HEK293 (cell line): ENCODE results near the gene CIC.

Experiments used
- CTCF ChIA-PET: fragments of 350-600 bp; formaldehyde crosslinking; extraction: SDS; loops from one replicate; lab custom pipeline; 2021; ENCODE audit warnings: antibody characterized with exemption; lab: Yijun Ruan, JAX
- POLR2A ChIA-PET: fragments of 300-600 bp; formaldehyde crosslinking; extraction: SDS; loops from one replicate; lab custom pipeline; 2020; ENCODE audit warnings: antibody characterized with exemption, inconsistent platforms; lab: Yijun Ruan, JAX
- H3K27ac ChIP-seq: fragments of 200-500 bp; sonication (Bioruptor generic); 2 replicates; pipeline ENCODE4 v1.5.1; 2014; ENCODE audit warnings: low read depth, low read length, control low read depth, inconsistent platforms; ENCODE audit errors: extremely low read depth
- H3K36me3 ChIP-seq, 2 experiments: fragments of 200-500 bp in 1 of 2; sonication (Bioruptor generic) in 1 of 2; 1 replicate in 1 of 2; 2 replicates in 1 of 2; pipeline ENCODE4 v1.5.1; 2014 to 2017; ENCODE audit warnings: inconsistent platforms in 2 of 2, low read length in 2 of 2; ENCODE audit not compliant: control insufficient read depth in 2 of 2, insufficient read depth in 1 of 2
- H3K4me1 ChIP-seq: fragments of 200-500 bp; sonication (Bioruptor generic); 2 replicates; pipeline ENCODE4 v1.5.1; 2014; ENCODE audit warnings: mild to moderate bottlenecking, low read length, inconsistent platforms; ENCODE audit not compliant: control insufficient read depth, insufficient read depth
- H3K4me3 ChIP-seq: 2 replicates; pipeline ENCODE4 v1.5.1; 2011; ENCODE audit warnings: low read depth, mild to moderate bottlenecking, control low read depth, low read length, moderate library complexity
- H3K9me3 ChIP-seq: fragments of 200-500 bp; sonication (Bioruptor generic); 2 replicates; pipeline ENCODE4 v1.5.1; 2014; ENCODE audit warnings: low read depth, low read length, inconsistent platforms; ENCODE audit not compliant: control insufficient read depth, insufficient read depth
- GFI1B ChIP-seq: fragments of 450-650 bp; formaldehyde crosslinking; IDR thresholded peaks from 2 replicates; pipeline ENCODE4 v1.5.1; 2016; ENCODE audit warnings: missing biosample characterization, missing genetic modification characterization
- GLI2 ChIP-seq: fragments of 450-650 bp; formaldehyde crosslinking; IDR thresholded peaks from 2 replicates; pipeline ENCODE4; 2017; ENCODE audit warnings: missing biosample characterization, missing genetic modification characterization, low read depth, borderline replicate concordance
- HOXC10 ChIP-seq: sonication (generic); formaldehyde crosslinking; IDR thresholded peaks from 2 replicates; pipeline ENCODE4 v1.8.1; 2023; ENCODE audit warnings: mild to moderate bottlenecking, missing genetic modification reagents
- IKZF3 ChIP-seq: fragments of 450-650 bp; IDR thresholded peaks from 2 replicates; pipeline ENCODE4 v1.5.0; 2018; ENCODE audit warnings: missing biosample characterization, mild to moderate bottlenecking, missing genetic modification characterization, moderate library complexity
- KLF16 ChIP-seq: fragments of 450-650 bp; formaldehyde crosslinking; IDR thresholded peaks from 2 replicates; pipeline ENCODE4 v1.5.1; 2017; ENCODE audit warnings: missing biosample characterization, missing genetic modification characterization
- MYNN ChIP-seq: fragments of 450-650 bp; formaldehyde crosslinking; IDR thresholded peaks from 2 replicates; pipeline ENCODE4 v1.5.1; 2016; ENCODE audit warnings: missing biosample characterization, missing genetic modification characterization, borderline replicate concordance
- RBAK ChIP-seq: fragments of 450-650 bp; formaldehyde crosslinking; IDR thresholded peaks from 2 replicates; pipeline ENCODE4 v1.5.1; 2016; ENCODE audit warnings: missing biosample characterization, missing genetic modification characterization
- SP3 ChIP-seq: fragments of 450-650 bp; formaldehyde crosslinking; IDR thresholded peaks from 2 replicates; pipeline ENCODE4 v1.5.1; 2016; ENCODE audit warnings: missing biosample characterization, missing genetic modification characterization
- TRIM28 ChIP-seq: IDR thresholded peaks from 2 replicates; pipeline ENCODE4 v1.6.1; 2011; ENCODE audit warnings: low read length, control low read depth, borderline replicate concordance
- ZBTB17 ChIP-seq: fragments of 450-650 bp; formaldehyde crosslinking; IDR thresholded peaks from 2 replicates; pipeline ENCODE4 v1.5.1; 2016; ENCODE audit warnings: missing biosample characterization, missing genetic modification characterization
- ZBTB20 ChIP-seq: fragments of 450-650 bp; formaldehyde crosslinking; IDR thresholded peaks from 2 replicates; pipeline ENCODE4 v1.5.1; 2016; ENCODE audit warnings: missing biosample characterization, missing genetic modification characterization
- ZNF10 ChIP-seq: fragments of 450-650 bp; formaldehyde crosslinking; IDR thresholded peaks from 2 replicates; pipeline ENCODE4 v1.5.1; 2017; ENCODE audit warnings: missing biosample characterization, missing genetic modification characterization
- ZNF248 ChIP-seq: fragments of 450-650 bp; formaldehyde crosslinking; IDR thresholded peaks from 2 replicates; pipeline ENCODE4 v1.5.1; 2017; ENCODE audit warnings: missing biosample characterization, missing genetic modification characterization
- ZNF311 ChIP-seq: fragments of 450-650 bp; formaldehyde crosslinking; IDR thresholded peaks from 2 replicates; pipeline ENCODE4 v1.5.1; 2017; ENCODE audit warnings: missing biosample characterization, missing genetic modification characterization, borderline replicate concordance
- ZNF335 ChIP-seq: fragments of 450-650 bp; formaldehyde crosslinking; conservative IDR thresholded peaks from 2 replicates; pipeline ENCODE4 v1.5.1; 2016; ENCODE audit warnings: missing biosample characterization, missing genetic modification characterization
- ZNF426 ChIP-seq: fragments of 450-650 bp; formaldehyde crosslinking; IDR thresholded peaks from 2 replicates; pipeline ENCODE4 v1.5.1; 2017; ENCODE audit warnings: missing biosample characterization, missing genetic modification characterization, mild to moderate bottlenecking, inconsistent platforms, moderate library complexity
- ZNF529 ChIP-seq: fragments of 450-650 bp; formaldehyde crosslinking; IDR thresholded peaks from 2 replicates; pipeline ENCODE4 v1.5.1; 2017; ENCODE audit warnings: missing genetic modification characterization, missing biosample characterization; ENCODE audit not compliant: insufficient replicate concordance
- ZNF560 ChIP-seq: fragments of 450-650 bp; formaldehyde crosslinking; IDR thresholded peaks from 2 replicates; pipeline ENCODE4 v1.5.1; 2017; ENCODE audit warnings: missing biosample characterization, missing genetic modification characterization, borderline replicate concordance
- ZNF561 ChIP-seq: fragments of 450-650 bp; IDR thresholded peaks from 2 replicates; pipeline ENCODE4 v1.5.1; 2018; ENCODE audit warnings: missing biosample characterization, missing genetic modification characterization, borderline replicate concordance
- ZNF596 ChIP-seq: fragments of 450-650 bp; IDR thresholded peaks from 2 replicates; pipeline ENCODE4 v1.5.0; 2018; ENCODE audit warnings: missing biosample characterization, mild to moderate bottlenecking, missing genetic modification characterization, moderate library complexity
- ZNF670 ChIP-seq: fragments of 450-650 bp; formaldehyde crosslinking; IDR thresholded peaks from 2 replicates; pipeline ENCODE4 v1.5.1; 2016; ENCODE audit warnings: missing biosample characterization, missing genetic modification characterization, low read depth
- ZNF677 ChIP-seq: fragments of 450-650 bp; IDR thresholded peaks from 2 replicates; pipeline ENCODE4 v1.5.0; 2018; ENCODE audit warnings: missing biosample characterization, mild to moderate bottlenecking, missing genetic modification characterization, moderate library complexity
- ZNF768 ChIP-seq: fragments of 450-650 bp; formaldehyde crosslinking; IDR thresholded peaks from 2 replicates; pipeline ENCODE4 v1.5.1; 2018; ENCODE audit warnings: missing biosample characterization, mild to moderate bottlenecking, missing genetic modification characterization
- ZNF830 ChIP-seq: fragments of 450-650 bp; IDR thresholded peaks from 2 replicates; pipeline ENCODE4 v1.5.0; 2018; ENCODE audit warnings: missing biosample characterization, missing genetic modification characterization, low read depth, mild to moderate bottlenecking, moderate library complexity
- ZSCAN16 ChIP-seq: fragments of 450-650 bp; formaldehyde crosslinking; IDR thresholded peaks from 2 replicates; pipeline ENCODE4 v1.5.1; 2016; ENCODE audit warnings: missing biosample characterization, missing genetic modification characterization
- TF ChIP-seq, protein P1 (sequence below): fragments of 450-650 bp; formaldehyde crosslinking; IDR thresholded peaks from 2 replicates; pipeline ENCODE4 v1.5.1; 2016; ENCODE audit warnings: missing biosample characterization, missing genetic modification characterization
- TF ChIP-seq, protein P2 (sequence below): fragments of 450-650 bp; formaldehyde crosslinking; IDR thresholded peaks from 2 replicates; pipeline ENCODE4 v1.5.1; 2016; ENCODE audit warnings: missing biosample characterization, missing genetic modification characterization
- TF ChIP-seq, protein P3 (sequence below): fragments of 450-650 bp; formaldehyde crosslinking; IDR thresholded peaks from 2 replicates; pipeline ENCODE4 v1.5.1; 2016; ENCODE audit warnings: missing biosample characterization, missing genetic modification characterization
- TF ChIP-seq, protein P4 (sequence below): fragments of 450-650 bp; formaldehyde crosslinking; IDR thresholded peaks from 2 replicates; pipeline ENCODE4 v1.5.1; 2016; ENCODE audit warnings: missing biosample characterization, missing genetic modification characterization

Gene CIC

DNA sequence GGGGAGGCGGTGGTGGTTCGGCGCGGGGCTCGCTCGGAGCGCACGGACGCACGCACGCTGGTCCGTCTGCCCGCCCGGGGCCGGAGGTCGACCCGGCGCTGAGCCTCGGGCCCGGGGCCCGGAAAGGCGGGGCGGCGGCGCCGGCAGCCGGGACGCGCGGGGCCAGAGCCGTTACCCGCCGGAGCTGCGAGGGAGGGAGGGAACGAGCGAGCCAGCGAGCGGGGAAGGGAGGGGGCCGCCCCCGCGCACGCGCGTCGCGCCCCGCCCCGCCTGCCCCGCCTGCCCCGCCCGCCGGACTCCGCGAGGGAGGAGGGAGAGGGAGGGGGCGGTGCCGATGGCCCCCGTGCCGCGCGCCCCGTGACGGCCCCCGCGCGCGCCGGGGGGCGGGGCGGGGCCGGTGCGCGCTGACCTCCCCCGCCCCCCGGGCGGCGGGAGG lies 15.0 kb downstream of the CIC start (continued):
- TF ChIP-seq ZNF335 (tag by site-specific recombination) (no peak), ZSCAN16 (tag by site-specific recombination) (no peak), RBAK (no peak), ZNF561 (tag by site-specific recombination) (no peak), ZNF830 (tag by site-specific recombination) (no peak), MYNN (tag by site-specific recombination) (no peak), ZNF677 (peak; percentile 37; the same call in 1 of the 2 replicates), SP3 (tag by site-specific recombination) (no peak), IKZF3 (tag by site-specific recombination) (0 out of 2 replicates have a peak, but pooled peaks have one; percentile 20), TRIM28 (no peak), ZNF596 (tag by site-specific recombination) (peak; percentile 26; the same call in 1 of the 2 replicates)

DNA sequence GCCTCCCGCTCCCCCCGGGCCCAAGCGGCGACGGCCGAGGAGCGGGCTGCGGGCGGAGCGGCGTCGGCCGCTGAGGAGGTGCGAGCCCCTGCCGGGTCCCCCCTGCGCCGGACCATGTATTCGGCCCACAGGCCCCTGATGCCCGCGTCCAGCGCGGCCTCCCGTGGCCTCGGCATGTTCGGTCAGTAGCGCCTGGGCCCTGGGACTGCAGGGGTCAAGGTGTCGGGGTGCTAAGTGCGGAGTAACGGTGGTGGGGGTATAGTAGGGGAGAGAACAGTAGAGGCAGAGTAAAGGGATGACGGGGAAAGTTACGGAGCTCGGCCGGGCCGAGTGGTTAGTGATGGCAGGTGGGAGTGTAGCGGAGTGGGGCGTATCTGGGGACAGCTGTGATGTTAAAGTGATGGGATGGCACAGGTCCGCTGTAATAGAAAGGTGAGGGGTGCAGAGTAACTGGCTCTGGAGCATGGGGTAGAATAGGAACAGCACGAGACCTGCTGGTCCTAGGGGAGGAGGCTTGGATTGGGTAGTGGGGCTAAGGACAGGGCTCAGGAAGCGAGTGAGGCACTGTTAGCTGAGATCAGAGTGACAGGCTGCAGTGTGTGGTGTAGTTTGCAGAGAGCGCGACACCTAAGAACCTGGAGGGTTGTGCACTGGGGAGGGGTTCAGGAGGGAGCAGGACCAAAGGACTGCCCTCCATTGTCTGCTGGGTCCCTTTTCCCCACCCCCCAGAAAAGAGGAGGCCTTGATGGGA lies 15.7 kb downstream of the CIC start:
- ChIA-PET POLR2A (interaction anchor here (1.0 to 12.3 kb wide), 2 partner anchors 10 to 38 kb away, joined by 4 to 242 read pairs; partner anchors contain the start of gene GSK3A), CTCF (interaction anchor here (0.8 kb wide), 1 partner anchor 12 kb away, joined by 4 read pairs; no protein-coding TSS in a partner anchor)
- H3K36me3 ChIP-seq, result peaks cover 0 to 32% of the 10 kb centered on the region in 2 experiments; a peak in 2 of 3 replicates
- peaks cover 43% of the 10 kb centered on the region for H3K4me1 ChIP-seq
- peak overlapping the region; percentile 82 for H3K27ac ChIP-seq
- peak overlapping the region; percentile 46 for H3K4me3 ChIP-seq
- no peaks in the 10 kb centered on the region for H3K9me3 ChIP-seq
- TF ChIP-seq ZNF311, result no peak
- peak; percentile 95 for TF ChIP-seq ZBTB20 (tag by site-specific recombination)
- TF ChIP-seq KLF16 (tag by site-specific recombination), result 0 out of 2 replicates have a peak, but pooled peaks have one; percentile 32
- TF ChIP-seq, protein P1, sequence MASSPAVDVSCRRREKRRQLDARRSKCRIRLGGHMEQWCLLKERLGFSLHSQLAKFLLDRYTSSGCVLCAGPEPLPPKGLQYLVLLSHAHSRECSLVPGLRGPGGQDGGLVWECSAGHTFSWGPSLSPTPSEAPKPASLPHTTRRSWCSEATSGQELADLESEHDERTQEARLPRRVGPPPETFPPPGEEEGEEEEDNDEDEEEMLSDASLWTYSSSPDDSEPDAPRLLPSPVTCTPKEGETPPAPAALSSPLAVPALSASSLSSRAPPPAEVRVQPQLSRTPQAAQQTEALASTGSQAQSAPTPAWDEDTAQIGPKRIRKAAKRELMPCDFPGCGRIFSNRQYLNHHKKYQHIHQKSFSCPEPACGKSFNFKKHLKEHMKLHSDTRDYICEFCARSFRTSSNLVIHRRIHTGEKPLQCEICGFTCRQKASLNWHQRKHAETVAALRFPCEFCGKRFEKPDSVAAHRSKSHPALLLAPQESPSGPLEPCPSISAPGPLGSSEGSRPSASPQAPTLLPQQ, result peak; percentile 51; the same call in 1 of the 2 replicates
- TF ChIP-seq, protein P2, sequence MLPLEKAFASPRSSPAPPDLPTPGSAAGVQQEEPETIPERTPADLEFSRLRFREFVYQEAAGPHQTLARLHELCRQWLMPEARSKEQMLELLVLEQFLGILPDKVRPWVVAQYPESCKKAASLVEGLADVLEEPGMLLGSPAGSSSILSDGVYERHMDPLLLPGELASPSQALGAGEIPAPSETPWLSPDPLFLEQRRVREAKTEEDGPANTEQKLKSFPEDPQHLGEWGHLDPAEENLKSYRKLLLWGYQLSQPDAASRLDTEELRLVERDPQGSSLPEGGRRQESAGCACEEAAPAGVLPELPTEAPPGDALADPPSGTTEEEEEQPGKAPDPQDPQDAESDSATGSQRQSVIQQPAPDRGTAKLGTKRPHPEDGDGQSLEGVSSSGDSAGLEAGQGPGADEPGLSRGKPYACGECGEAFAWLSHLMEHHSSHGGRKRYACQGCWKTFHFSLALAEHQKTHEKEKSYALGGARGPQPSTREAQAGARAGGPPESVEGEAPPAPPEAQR (tag by site-specific recombination), result no peak
- no peak for TF ChIP-seq ZNF10
- TF ChIP-seq ZNF248 (tag by site-specific recombination), result no peak
- no peak for TF ChIP-seq GFI1B
- peak; percentile 88 for TF ChIP-seq ZBTB17 (tag by site-specific recombination)
- TF ChIP-seq ZNF670 (tag by site-specific recombination), result no peak
- no peak for TF ChIP-seq GLI2 (tag by site-specific recombination)
- peak; percentile 76 for TF ChIP-seq ZNF335 (tag by site-specific recombination)
- TF ChIP-seq HOXC10 (CRISPR knock-in tag), result no peak
- TF ChIP-seq, protein P3, sequence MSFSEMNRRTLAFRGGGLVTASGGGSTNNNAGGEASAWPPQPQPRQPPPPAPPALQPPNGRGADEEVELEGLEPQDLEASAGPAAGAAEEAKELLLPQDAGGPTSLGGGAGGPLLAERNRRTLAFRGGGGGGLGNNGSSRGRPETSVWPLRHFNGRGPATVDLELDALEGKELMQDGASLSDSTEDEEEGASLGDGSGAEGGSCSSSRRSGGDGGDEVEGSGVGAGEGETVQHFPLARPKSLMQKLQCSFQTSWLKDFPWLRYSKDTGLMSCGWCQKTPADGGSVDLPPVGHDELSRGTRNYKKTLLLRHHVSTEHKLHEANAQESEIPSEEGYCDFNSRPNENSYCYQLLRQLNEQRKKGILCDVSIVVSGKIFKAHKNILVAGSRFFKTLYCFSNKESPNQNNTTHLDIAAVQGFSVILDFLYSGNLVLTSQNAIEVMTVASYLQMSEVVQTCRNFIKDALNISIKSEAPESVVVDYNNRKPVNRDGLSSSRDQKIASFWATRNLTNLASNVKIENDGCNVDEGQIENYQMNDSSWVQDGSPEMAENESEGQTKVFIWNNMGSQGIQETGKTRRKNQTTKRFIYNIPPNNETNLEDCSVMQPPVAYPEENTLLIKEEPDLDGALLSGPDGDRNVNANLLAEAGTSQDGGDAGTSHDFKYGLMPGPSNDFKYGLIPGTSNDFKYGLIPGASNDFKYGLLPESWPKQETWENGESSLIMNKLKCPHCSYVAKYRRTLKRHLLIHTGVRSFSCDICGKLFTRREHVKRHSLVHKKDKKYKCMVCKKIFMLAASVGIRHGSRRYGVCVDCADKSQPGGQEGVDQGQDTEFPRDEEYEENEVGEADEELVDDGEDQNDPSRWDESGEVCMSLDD (tag by site-specific recombination), result peak; percentile 79
- TF ChIP-seq, protein P4, sequence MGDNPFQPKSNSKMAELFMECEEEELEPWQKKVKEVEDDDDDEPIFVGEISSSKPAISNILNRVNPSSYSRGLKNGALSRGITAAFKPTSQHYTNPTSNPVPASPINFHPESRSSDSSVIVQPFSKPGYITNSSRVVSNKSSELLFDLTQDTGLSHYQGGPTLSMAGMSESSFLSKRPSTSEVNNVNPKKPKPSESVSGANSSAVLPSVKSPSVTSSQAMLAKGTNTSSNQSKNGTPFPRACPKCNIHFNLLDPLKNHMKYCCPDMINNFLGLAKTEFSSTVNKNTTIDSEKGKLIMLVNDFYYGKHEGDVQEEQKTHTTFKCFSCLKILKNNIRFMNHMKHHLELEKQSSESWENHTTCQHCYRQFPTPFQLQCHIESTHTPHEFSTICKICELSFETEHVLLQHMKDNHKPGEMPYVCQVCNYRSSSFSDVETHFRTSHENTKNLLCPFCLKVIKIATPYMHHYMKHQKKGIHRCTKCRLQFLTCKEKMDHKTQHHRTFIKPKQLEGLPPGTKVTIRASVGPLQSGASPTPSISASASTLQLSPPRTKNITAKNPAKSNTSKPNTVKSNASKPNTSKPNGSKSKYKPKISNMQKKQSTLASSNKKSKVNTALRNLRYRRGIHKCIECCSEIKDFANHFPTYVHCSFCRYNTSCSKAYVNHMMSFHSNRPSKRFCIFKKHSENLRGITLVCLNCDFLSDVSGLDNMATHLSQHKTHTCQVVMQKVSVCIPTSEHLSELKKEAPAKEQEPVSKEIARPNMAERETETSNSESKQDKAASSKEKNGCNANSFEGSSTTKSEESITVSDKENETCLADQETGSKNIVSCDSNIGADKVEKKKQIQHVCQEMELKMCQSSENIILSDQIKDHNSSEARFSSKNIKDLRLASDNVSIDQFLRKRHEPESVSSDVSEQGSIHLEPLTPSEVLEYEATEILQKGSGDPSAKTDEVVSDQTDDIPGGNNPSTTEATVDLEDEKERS, result no peak
- TF ChIP-seq ZNF426 (tag by site-specific recombination), result no peak
- no peak for TF ChIP-seq ZNF529 (tag by site-specific recombination)
- no peak for TF ChIP-seq ZNF768 (tag by site-specific recombination)
- TF ChIP-seq ZNF560, result no peak
